ENCODE results near the gene ZNF18. TPM values are rescaled to one million over a fixed set of nuclear protein-coding genes. Genes with fewer than 3 reads are reported as not detected.

ZNF18 gene, protein sequence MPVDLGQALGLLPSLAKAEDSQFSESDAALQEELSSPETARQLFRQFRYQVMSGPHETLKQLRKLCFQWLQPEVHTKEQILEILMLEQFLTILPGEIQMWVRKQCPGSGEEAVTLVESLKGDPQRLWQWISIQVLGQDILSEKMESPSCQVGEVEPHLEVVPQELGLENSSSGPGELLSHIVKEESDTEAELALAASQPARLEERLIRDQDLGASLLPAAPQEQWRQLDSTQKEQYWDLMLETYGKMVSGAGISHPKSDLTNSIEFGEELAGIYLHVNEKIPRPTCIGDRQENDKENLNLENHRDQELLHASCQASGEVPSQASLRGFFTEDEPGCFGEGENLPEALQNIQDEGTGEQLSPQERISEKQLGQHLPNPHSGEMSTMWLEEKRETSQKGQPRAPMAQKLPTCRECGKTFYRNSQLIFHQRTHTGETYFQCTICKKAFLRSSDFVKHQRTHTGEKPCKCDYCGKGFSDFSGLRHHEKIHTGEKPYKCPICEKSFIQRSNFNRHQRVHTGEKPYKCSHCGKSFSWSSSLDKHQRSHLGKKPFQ
- polyA plus RNA-seq (2011; rRNA removed) (6.2 and 6.9 TPM in 2 replicates), polyA minus RNA-seq (2011; rRNA and poly(A)+ RNA removed) (3.4 and 5.1 TPM in 2 replicates)

DNA sequence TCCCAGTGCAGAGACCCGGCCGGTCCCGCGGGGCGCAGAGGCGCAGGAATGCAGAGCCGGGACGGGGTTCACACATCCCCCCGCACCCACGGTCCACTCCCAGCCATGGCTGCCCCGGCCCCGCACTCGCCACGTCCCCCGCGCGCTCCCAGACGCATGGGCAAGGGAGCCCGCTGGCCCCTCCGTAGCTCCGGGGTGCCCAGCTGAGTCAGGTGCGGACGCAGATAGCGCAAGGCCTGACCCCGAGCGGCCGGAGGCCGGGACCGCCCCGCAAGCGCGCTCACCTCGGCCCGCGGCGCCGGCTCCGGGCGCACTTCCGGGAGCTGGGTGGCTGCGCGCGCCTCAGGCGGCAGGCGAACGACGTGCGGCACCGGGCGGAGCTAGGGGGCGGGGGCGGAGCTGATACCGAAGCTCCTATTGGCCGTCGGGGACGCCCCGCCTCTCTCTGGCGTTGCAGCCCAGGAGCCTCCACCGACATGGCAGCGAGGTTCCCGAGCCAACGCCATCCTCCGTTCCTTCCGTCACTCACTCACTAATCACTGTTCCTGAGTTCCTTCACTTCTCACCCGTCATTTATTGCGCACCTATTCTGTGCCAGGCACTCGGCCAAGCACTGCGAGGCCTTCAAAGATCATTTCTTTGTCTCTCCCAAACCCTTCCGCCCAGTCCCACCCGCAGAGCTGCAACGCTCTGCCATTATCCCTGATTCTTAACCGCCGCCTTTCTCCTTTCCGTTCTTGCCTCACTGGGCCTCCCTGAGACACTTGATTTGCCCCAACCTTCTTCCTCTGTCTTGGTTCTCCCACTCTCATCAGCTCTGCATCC is at the start of gene ZNF18:
ZNF18 (minus strand) TSS at position 329 of the 825 bp plus-strand sequence. CDS start 4,646 bp downstream, outside the sequence.
- Histone ChIP-seq H3K36me3 (ENCODE audit: control insufficient read depth, insufficient read depth, low read length) (peaks cover 3% of the 10 kb centered on the region; the same call in 1 of the 2 replicates), H3K27me3 (ENCODE audit: control insufficient read depth, insufficient read depth, low read length) (no peaks in the 10 kb centered on the region), H3K4me3 (ENCODE audit: low read depth, low read length) (peak within 1 kb of the TSS; percentile 95)
- TF ChIP-seq CTCF (IDR thresholded peaks at IDR 0.05; ENCODE audit: insufficient read depth, low read depth, low read length) = no peak
- DNase-seq (ENCODE audit: low read depth) = peak; percentile 58
- ChIA-PET POLR2A (interaction anchor here (0.6 to 1.2 kb wide), 4 partner anchors 8 to 799 kb away, joined by 3 to 13 read pairs (median 4); partner anchors contain the start of gene MAP2K4), CTCF (interaction anchor here (0.7 to 2.3 kb wide), 8 partner anchors 9 to 21 kb away, joined by 3 to 9 read pairs (median 5); no protein-coding TSS in a partner anchor)

DNA sequence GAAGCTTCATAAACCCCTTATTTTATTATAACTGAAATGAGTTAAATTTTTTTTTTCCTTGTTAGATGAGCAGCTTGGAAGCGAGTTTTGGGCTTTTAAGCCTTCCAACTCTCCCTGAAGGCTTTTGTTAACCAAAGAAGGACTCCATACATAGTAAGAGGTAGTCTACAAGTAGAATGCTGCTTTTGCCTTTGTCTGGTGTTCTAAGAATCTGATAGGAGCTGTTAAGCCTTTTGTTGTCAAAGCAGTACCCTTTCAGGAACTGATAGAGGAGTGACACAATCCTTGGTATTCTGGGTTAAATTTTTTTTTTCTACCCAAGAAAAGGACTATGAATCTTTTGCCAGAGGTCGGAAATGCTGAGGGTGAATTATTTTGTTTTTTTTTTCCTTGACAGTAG is 49.5 kb upstream of the ZNF18 start:
- DNase-seq (ENCODE audit: low read depth) = no peak
- CTCF ChIA-PET = interaction anchor here (0.8 to 0.9 kb wide), 2 partner anchors 10 to 25 kb away, joined by 3 to 5 read pairs; no protein-coding TSS in a partner anchor

DNA sequence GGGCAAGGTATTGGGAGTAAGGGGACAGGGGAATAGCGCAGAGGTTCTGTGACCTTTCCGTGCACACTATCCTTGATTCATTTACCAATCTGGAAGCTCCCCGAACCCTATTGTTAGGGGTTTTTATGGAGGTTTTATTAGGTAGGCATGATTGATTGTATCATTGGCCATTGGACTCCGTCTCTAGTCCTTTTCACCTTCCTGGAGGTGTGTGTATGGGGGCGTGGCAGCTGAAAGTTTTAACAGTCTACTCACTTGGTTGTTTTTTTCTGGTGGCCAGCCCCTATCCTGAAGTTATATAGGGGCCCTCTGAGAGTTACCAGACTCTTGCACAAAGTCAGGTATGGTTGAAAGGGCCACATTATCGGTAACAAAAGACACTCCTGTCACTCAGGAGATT is 46.4 kb upstream of the ZNF18 start:
- no peak for TF ChIP-seq CTCF (IDR thresholded peaks at IDR 0.05; ENCODE audit: insufficient read depth, low read depth, low read length)
- POLR2A ChIA-PET = no interaction called here
- Histone ChIP-seq H3K4me3 (ENCODE audit: low read depth, low read length) (no peak overlapping the region), H3K36me3 (ENCODE audit: control insufficient read depth, insufficient read depth, low read length) (no peaks in the 10 kb centered on the region), H3K27me3 (ENCODE audit: control insufficient read depth, insufficient read depth, low read length) (no peaks in the 10 kb centered on the region)
- no peak for DNase-seq (ENCODE audit: low read depth)
- CTCF ChIA-PET = interaction anchor here (1.1 kb wide), 1 partner anchor 12 kb away, joined by 3 read pairs; no protein-coding TSS in a partner anchor

More for the DNA sequence above, 49.5 kb upstream of the ZNF18 start:
- Histone ChIP-seq H3K4me3 (ENCODE audit: low read depth, low read length) (no peak overlapping the region), H3K27me3 (ENCODE audit: control insufficient read depth, insufficient read depth, low read length) (no peaks in the 10 kb centered on the region), H3K36me3 (ENCODE audit: control insufficient read depth, insufficient read depth, low read length) (no peaks in the 10 kb centered on the region)
- POLR2A ChIA-PET = no interaction called here
- no peak for TF ChIP-seq CTCF (IDR thresholded peaks at IDR 0.05; ENCODE audit: insufficient read depth, low read depth, low read length)

GRCh38 chr17:12041312-12041711 is 44.0 kb upstream of the ZNF18 start:
- peak; percentile 25 for DNase-seq (ENCODE audit: low read depth)
- no peak for TF ChIP-seq CTCF (IDR thresholded peaks at IDR 0.05; ENCODE audit: insufficient read depth, low read depth, low read length)
- Histone ChIP-seq H3K27me3 (ENCODE audit: control insufficient read depth, insufficient read depth, low read length) (no peaks in the 10 kb centered on the region), H3K4me3 (ENCODE audit: low read depth, low read length) (no peak overlapping the region), H3K36me3 (ENCODE audit: control insufficient read depth, insufficient read depth, low read length) (no peaks in the 10 kb centered on the region)
- CTCF ChIA-PET = no interaction called here
- POLR2A ChIA-PET = interaction anchor here (0.6 kb wide), 1 partner anchor 11 kb away, joined by 3 read pairs; no protein-coding TSS in a partner anchor
